Measurements from ENCODE around the gene MYO1E.

DNA sequence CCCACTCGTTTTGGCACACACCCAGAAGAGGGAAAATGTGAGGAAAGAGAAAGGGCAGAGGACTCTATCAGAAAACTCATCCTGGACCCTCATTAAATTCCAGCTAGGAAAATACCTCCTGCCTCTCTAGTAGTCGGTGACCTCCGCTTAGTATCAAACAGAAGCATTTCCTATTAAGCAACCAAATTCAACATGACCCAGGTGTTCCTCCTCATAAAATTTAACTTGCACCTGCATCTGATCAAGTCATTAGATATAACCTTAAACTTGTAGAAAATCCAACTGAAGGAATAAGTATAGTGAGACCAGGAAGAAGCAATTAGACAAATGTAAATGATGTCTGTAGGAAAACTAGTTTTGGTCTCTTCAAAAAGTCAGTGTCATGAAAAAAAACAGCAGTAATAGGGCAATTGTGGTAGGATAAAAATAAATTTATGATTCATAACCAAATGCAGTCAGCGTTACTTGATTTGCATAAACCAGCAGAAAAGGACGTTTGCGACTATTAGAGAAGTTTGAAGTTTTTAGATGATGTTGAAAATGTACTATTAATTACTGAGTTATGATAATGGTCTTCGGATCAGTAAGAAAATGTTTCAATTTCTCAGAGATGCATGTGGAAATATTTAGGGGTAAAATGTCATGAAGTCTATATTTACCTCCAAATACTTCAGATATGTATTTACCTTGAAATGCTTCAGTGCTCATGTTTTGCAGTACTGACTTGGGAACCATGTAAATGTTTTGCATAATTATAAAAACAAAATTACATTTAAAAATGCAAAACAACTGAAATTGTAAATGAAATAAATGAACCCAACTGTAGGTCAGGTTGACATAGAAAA is 121.4 kb downstream of the MYO1E start:
- no peak for TF ChIP-seq FOXK2 (IDR thresholded peaks at IDR 0.05)
- TF ChIP-seq SUZ12 (IDR thresholded peaks at IDR 0.05): no peak
- TF ChIP-seq, protein P1, sequence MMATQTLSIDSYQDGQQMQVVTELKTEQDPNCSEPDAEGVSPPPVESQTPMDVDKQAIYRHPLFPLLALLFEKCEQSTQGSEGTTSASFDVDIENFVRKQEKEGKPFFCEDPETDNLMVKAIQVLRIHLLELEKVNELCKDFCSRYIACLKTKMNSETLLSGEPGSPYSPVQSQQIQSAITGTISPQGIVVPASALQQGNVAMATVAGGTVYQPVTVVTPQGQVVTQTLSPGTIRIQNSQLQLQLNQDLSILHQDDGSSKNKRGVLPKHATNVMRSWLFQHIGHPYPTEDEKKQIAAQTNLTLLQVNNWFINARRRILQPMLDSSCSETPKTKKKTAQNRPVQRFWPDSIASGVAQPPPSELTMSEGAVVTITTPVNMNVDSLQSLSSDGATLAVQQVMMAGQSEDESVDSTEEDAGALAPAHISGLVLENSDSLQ (IDR thresholded peaks at IDR 0.05): no peak
- TF ChIP-seq ARNT (IDR thresholded peaks at IDR 0.05): no peak
- no peak for TF ChIP-seq CTBP1 (IDR thresholded peaks at IDR 0.05; ENCODE audit: borderline replicate concordance)
- no peak for TF ChIP-seq SP1 (IDR thresholded peaks at IDR 0.05)
- no peak for TF ChIP-seq TARDBP (IDR thresholded peaks at IDR 0.05)

All from HEK293T (cell line).